GM19193 (cell line): ENCODE measurements around the gene SLC39A11.
A peak's percentile ranks its signal among the peaks of the same experiment; 100 is the strongest.

Experiments used
- POLR2A ChIP-seq: IDR thresholded peaks from 4 replicates; pipeline ENCODE4 v1.6.1; 2011; ENCODE audit not compliant: insufficient read depth, insufficient read length; ENCODE audit errors: extremely low read depth

The SLC39A11 gene, protein sequence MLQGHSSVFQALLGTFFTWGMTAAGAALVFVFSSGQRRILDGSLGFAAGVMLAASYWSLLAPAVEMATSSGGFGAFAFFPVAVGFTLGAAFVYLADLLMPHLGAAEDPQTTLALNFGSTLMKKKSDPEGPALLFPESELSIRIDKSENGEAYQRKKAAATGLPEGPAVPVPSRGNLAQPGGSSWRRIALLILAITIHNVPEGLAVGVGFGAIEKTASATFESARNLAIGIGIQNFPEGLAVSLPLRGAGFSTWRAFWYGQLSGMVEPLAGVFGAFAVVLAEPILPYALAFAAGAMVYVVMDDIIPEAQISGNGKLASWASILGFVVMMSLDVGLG

DNA sequence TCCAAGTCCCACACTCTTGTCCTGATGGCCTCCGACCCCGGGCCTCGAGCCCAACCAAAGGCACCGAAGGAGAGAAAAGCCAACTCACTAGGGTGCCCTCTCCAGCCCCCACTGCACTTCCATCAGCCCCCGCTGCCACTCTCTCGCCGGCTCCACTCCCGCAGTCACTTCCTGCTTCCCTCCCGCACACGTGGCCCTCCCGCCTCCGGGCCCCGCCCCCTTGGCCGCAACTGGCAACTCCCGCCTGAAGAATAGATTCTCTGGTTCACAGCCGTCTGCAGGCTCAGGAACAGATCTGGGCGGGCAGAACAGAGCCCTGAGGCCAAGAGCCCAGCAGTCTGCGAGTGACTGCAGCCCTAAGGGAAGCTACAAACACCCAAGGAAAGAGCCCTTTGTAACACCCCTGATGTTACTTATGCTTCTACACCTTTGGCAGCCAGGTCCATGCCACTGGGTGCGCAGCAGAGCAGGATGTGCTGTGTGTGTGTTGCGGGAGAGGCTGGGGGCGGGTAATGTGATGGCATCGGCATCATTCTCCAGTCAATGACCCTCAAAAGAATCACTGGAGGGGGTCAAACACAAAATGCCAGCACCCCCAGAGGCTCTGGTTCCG is at the start of gene SLC39A11:
SLC39A11 (minus strand) TSS at position 166 of the 613 bp plus-strand sequence. CDS start 3,924 bp downstream, outside the sequence.
- TF ChIP-seq POLR2A, result peak; percentile 82

DNA sequence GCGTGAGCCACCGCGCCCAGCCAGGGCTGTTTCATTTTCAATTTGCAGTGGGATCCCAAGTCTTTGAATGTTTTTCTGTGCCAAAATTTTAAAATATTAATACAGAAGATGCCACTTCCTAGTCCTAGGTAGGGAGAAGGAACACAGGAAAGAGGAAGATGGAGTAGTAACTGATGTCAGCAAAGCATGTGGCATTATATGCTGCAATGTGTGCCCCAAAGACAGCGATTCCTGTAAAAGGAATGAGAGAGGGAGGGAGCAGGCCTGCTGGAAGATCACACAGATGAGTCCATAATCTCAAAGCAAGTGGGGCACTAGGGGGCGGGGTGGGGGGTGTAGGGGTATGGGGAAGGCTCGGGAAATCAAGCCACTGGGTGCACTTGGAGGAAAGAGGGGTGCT is 48.9 kb upstream of the SLC39A11 start:
- TF ChIP-seq POLR2A, result no peak

DNA sequence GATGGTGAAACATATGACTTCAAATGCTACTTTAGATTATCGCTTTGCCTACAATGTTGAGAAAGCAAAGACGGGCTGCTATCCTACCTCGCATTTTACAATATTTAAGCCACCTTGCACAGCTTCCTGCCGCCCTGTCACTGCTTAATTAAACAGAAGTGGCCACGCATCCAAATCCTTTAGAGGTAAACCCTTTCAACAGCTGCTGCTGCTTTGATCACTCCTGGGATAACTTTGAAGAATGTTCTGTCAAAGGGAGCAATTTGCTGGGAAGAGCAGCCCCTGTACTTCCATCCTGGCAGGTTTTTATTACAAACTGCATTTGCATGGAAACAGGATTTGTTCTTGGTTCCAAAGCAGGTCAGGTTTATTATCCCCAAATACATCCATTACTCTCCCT is 48.1 kb upstream of the SLC39A11 start:
- TF ChIP-seq POLR2A, result no peak

DNA sequence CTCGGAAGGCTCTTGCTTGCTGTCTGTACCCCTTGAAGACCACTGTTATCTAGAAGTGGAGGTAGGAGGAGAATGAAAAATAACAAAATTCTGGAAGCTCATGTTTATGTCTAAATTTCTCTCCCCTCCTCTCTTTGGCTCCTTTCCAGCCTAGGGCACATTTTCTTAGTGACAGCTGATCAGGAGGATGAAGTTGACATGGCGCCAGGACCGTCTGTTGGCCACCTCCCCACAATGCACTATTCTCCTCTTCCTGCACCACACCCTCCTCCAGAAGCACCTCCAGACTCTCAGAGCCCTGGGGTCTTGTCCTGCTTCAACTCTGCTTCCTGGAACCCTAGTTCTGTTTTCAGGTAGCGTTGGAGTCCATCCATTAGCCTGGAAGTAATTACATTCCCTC is 46.8 kb upstream of the SLC39A11 start:
- TF ChIP-seq POLR2A, result no peak

DNA sequence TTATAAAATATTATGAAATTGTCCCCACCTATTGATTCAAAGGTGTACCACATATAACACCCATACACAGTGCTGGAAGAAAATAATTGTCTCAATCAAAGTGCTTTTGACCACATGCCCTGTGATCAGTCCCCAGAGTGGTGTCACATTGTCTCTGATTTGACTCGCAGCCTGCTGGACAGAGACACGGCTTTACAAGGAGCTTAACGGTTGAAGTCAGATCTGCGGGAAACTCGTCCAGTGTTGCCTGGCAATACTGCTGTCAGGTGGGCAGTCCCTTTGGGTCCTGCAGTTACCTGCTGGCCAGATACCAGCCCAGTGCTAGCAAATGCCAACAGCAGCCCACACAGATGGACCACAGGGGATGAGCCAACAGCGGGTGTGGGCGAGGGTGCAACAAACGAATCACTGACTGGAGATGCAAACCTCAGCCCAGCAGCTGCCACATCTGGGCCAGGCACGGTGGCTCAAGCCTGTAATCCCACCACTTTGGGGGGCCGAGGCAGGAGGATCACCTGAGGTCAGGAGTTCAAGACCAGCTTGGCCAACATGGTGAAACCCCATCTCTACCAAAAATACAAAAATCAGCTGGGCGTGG is 46.2 kb upstream of the SLC39A11 start:
- TF ChIP-seq POLR2A, result no peak

DNA sequence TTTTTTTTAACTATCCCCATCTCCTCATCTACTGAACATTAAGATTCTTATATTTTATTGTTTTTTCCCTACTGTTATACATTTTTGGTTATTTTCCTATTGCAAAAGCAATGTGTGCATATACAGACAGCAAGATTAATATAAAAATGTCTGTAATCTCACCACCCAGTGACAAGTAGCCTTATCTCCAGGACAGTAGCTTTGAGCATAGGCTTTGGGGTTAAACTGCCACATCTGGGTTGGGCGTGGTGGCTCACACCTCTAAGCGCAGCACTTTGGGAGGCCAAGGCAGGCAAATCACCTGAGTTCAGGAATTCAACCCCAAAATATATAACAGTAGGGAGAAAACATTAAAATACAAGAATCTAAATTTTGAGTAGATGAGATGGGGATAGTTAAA is 44.9 kb upstream of the SLC39A11 start:
- no peak for TF ChIP-seq POLR2A

DNA sequence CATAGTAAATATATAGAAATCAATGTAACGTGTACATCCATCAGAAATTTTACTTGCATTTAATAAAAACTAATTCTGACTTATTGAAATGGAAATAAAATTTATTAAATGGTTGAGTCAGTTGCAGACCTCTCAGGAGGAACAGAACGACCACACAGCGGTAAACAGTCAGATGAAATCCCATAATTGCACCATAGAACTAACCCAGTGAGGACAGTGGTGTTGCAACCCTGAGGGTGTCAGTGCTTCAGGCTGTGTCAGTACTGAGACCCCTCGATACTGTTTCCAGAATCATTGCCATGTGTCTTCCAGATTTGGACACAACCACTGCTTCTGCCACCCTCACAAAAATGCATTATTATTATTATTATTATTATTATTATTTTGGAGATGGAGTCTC is 43.3 kb upstream of the SLC39A11 start:
- TF ChIP-seq POLR2A, result no peak

DNA sequence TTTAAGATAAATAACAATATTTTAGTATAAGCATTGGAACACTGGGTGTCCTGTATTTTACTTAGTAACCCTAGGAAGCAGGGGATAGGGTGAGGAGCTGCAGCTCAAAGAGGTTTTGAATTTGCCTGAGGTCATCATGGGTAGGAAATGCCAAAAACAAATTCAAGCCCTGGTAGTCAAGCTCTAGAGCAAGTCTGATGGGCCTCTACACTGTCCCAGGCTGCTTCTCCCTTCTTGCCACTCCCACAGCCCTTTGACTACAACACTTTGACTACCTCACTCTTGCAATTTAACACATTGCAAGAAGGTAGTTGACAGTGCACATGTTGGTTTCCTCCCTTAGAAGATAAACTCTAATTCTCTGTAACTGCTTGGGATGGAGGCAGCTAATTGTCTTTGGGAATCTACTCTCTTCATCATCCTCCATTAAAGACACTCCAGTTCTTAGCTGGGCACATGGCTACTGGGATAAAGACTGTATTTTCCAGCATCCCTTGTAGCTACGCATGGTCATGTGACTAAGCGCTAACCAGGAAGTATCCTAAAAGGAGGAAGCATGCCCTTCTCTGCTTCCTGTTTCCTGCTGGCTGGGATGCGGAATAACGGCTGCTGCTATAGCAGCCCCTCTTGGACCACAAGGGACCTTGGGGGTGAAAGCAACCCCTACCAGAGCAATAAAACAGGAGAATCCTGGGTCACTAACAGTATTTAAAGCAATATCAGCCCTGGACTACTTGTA is 41.6 kb upstream of the SLC39A11 start:
- no peak for TF ChIP-seq POLR2A

DNA sequence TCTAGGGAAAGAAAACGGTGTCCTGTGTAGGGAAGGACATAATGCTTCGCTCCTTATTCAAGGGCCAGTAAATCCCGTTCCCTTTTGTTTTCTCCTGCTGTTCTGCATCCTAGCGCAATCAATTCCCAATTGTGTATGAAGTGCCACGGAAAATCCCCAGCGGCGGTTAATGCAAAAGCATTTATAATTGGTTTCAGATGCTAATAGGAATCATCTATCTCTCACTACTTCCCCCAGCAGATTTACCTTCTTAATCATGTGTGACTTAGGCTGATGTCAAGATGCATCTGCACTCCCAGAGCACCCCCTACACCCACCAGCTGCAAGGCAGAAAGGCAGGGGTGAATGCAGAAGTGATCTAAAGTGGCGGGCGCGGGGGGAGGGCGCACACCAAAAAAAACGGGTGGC is 39.6 kb upstream of the SLC39A11 start:
- TF ChIP-seq POLR2A, result no peak

DNA sequence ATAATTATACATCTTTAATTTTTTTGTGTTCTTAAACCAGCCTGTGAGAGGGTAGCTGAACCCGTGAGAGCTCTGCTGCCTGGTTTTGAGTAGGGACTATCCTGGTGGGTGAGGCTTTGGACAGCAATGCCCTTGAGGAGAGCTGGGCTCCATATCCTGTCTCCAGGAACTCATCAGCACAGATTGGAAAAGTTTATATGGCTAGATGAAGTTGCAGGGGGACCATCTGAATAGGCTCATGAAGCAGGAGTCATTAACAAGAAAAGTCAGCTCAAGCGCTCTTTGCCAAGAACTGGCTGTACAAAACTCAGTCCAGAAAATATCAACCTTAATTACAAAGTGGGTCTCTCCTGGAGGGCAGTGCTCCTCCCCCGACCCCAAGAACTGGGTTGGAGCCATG is 38.5 kb upstream of the SLC39A11 start:
- TF ChIP-seq POLR2A, result no peak

DNA sequence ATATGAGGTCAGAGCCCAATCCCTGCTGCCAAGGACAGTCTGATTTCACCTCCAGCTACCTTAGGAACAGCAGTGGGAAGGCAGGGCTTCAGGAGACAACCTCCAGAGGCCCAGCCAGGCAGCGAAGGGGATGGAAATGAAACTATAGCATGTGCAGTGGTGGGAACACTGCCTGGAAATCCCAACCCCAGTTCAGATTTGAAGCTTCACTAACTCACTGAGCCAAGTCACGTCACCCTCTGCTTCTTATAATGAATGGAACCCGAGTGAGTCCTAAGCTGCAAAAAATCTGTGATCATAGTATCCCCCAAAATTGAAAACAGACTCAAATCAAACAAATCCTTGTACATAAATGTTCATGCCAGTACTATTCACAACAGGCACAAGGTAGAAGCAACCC is 36.0 kb upstream of the SLC39A11 start:
- TF ChIP-seq POLR2A, result no peak

DNA sequence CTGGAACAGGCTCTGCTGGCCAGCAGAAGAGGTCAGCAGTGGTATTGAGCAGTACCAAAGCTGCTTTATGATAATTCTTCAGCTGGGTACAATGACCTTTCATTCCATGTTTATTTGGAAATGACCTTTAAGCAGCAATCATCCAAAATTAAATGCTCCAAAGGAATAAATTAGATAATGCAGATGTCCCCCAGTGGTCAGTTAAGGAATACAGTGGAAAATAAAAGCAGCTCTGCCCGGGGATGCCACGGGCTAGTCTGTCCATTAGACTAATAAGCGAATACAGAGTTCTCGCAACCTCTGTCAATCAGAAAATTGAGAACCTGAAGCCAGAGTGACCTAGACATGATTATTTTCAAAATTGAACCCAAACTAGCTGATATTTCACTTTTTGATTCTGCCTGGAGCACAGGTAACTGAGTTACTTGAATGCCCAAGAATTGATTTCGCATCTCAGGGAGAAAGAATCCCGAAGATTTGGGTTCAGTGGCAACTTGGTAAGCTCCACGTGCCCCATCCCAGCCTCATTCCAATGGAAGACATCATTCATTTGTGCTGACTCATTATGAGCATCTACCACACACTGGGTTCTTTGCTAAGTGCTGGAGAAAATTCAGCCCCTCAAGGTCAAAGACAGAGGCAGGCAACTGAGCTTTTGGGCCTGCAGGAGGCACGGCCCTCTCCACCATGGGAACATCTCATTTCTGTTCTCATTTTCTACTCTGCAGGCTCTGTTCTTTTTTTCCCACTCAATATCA is 34.4 kb upstream of the SLC39A11 start:
- no peak for TF ChIP-seq POLR2A

DNA sequence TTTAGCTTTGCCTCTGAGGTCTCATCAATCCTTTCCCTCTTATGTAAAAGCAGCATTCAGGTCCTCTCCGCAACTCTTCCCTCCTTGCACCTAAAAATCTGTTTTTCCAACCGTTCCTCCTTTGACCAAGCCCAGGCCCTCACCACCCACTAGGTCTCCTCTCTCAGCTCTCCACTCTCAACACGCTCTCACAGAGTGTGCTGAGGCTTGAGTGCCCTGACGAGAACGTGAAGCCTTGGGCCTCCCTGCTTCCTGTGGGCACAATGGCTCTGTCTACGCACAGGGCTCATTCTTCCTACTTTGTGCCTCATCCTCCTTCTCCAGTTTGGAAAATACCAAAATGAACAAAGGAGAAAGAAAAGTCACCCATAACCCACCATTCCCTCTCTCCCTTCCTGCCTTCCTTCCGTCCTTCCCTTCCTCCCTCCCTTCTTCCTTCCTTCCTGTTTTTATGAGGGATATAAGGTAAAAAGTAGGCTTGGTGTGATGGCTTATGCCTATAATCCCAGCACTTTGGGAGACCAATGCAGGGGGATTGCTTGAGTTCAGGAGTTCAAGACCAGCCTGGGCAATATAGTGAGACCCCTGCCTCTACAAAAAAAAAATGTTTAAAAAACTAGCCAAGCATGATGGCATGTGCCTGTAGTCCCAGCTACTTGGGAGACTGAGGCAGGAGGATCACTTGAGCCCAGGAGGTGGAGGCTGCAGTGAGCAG is 31.3 kb upstream of the SLC39A11 start:
- no peak for TF ChIP-seq POLR2A
